DMS53 treated with DMSO at 0.1 percent for 48 hours (cell line): ENCODE results near the gene SYMPK.
"Not testable (repeated sequence)": the region's sequence is repeated elsewhere in the genome, so short reads cannot be mapped to it uniquely, and the experiment has no call there.

ENCODE experiments used
- DNase-seq: peaks from one replicate; lab custom pipeline; 2025; ENCODE audit not compliant: unreplicated experiment; lab: John Stamatoyannopoulos, UW

The SYMPK gene

DNA sequence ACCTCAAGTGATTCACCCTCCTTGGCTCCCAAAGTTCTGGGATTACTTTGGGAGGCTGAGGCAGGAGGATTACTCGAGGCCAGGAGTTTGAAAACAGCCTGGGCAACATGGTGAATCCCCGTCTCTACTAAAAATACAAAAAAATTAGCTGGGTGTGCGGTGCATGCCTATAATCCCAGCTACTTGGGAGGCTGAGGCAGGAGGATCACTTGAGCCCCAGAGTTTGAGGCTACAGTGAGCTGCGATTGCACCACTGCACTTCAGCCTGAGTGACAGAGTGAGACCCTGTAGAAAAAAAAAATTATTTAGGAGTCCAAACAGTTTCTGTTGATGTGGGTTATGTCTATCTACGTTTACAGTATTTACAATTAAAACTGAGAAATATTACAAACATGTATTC, 7.9 kb upstream of the SYMPK start:
- DNase-seq: no peak

GRCh38 chr19:45867241-45867640, 4.3 kb upstream of the SYMPK start:
- not testable (repeated sequence) for DNase-seq

GRCh38 chr19:45866400-45867176, 3.6 kb upstream of the SYMPK start:
- no peak for DNase-seq

- no peak for DNase-seq
Measured at GRCh38 chr19:45865269-45865948, 2.5 kb upstream of the SYMPK start.

DNA sequence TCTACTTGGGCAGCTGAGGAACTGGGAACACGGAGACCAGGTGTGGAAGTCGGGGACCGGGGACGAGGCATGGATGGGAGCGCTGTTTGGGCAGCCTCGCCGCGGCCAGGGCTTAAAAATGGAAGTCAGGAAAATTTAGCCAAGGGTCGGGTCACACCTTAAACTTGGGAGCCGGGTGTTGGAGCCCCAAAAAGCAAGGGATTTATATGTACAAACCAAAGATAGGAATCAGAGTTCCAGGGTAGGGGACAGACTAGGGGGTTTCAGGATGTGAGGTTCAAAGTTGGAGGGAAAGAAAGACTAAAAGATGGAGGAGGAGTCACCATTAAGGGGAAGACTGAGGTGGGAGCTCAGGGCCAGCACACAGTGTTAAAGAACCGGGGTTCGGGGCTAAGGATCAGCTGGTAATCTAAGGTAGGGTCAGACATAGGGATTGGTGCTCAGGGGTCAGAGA, 1.7 kb upstream of the SYMPK start:
- DNase-seq: no peak

- DNase-seq: peak; percentile 65
Measured at GRCh38 chr19:45863840-45864628, 1.1 kb upstream of the SYMPK start, which contains the start of gene FOXA3. TSS of gene FOXA3 (plus strand) at chr19:45864326. CDS start at chr19:45864457, 131 bp downstream.

DNA sequence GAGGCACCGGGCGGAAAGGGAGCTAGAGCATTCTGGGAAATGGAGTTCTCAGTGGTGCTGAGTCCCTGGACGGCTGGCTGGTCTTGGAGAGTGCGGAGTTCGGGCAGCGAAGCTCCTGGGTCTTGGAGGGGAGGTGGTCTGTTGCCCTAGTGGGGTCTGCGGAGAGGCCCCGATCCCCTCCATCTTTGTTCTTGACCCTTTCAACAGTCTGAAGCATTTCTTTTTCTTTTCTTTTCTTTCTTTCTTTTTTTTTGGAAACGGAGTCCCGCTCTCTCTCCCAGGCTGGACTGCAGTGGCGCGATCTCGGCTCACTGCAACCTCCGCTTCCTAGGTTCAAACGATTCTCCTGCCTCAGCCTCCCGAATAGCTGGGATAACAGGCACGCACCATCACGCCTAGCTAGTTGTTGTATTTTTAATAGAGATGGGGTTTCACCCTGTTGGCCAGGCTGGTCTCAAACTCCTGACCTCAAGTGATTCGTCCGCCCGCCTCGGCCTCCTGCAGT, 440 bp upstream of the SYMPK start:
- no peak for DNase-seq

DNA sequence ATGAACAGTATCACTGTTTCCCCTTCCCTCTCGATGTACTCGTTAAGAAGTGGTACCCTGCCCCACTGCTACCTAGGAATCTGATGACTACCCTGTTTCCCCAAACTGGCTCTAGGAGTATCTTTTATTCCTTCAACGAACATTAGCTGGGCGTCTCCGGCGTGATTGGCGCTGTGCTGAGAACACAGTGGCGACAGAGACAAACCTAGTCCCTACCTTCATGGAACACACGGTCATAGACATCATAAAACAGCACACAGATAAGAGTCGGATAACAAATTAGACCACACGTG, 730 bp downstream of the SYMPK start:
- no peak for DNase-seq

- no peak for DNase-seq
Measured at GRCh38 chr19:45860359-45861259, 2.3 kb downstream of the SYMPK start.

DNA sequence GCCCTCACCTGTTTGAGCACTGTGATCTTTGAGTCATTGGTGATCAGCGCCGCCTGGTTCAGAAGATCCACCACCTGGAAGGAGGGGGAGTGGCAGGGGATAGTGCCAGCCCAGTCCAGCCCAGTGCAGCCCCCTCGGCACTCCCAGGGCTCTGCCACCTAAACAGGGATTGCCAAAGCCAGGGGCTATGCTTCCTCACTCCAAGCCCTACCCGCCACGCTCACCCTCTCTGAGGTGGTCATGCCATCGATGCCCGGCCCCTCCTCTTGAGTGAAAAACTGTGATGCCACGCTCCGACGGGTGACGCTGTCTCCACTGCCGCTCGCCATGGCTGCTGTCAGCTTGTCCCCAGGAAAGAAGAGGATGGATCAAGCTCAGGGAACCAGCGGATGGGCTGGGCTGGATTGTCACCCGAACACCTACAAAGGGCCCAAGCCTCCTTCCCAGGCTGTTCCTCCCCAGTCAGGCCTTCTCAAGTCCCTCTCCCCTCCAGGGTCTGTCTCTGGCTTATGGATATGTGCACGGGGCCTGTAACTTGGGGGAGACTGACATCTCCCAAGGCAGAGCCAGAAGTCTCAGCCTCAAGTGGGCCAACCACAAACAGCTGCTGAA, 8.7 kb downstream of the SYMPK start:
- DNase-seq: no peak

DNA sequence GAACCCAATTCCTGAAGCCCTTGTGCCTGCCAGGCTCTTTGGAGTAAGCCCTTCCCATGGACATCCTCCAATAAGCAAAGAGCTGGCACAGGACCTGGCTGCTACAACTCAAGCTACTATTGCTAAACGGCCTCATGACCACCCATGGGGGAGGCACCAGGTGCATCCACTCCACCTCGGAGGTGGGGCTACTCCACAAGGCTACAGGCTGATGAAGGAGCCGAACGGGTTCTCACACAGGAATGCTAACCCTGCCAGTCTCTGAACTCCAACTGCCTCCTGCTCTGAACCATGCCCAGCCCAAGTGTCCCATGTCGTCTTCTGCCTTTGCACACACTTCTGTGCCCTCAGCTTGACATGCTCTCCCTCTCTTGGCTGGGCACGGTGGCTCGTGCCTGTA, 10.0 kb downstream of the SYMPK start:
- DNase-seq: no peak

GRCh38 chr19:45852145-45852750, 10.7 kb downstream of the SYMPK start:
- no peak for DNase-seq

DNA sequence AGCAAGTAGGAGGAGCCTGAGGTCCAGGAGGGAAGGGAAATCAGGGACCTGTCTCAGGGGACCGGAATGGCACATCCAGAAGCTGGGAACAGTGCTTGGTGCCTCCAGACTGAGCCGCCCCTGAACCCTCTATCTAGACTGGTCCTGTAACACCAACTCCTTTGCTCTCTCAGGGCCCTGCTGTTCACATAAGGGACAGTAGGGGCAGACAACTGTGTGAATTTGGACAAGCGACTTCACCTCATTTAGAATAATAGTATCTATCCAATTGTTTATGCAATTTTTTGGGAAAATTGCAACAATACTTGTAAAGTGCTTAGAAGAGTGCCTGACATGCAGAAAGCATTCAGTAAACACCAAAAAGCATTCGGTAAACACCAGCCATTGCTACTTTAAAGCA, 14.0 kb downstream of the SYMPK start:
- DNase-seq: no peak

GRCh38 chr19:45847663-45848062, 15.3 kb downstream of the SYMPK start:
- no peak for DNase-seq

GRCh38 chr19:45842198-45842597, 20.7 kb downstream of the SYMPK start:
- DNase-seq: no peak

- no peak for DNase-seq
Measured at GRCh38 chr19:45834970-45835369, 28.0 kb downstream of the SYMPK start.

DNA sequence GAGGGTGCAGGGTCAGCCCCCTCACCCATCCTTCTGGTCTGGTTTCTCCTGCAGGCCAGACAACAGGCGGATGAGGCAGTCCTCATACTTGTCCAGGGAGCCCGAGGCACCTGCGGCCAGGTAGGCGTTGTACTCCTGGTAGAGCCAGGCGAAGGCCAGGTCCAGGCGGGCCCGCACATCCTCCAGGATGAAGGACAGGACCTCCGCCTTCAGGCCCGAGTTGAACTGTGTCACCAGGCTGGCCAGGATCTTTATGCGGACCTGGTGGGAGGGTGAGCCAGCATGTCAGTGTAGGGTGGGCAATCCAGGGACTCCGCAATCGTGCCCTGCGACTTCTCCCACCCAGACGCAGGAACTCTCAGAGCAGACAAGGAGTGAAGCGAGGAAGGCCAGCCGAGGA, 34.0 kb downstream of the SYMPK start:
- no peak for DNase-seq

GRCh38 chr19:45828523-45828922, 34.4 kb downstream of the SYMPK start:
- no peak for DNase-seq

- no peak for DNase-seq
Measured at GRCh38 chr19:45827459-45828093, 35.4 kb downstream of the SYMPK start.
